ENCODE data around the gene TK1.

DNA sequence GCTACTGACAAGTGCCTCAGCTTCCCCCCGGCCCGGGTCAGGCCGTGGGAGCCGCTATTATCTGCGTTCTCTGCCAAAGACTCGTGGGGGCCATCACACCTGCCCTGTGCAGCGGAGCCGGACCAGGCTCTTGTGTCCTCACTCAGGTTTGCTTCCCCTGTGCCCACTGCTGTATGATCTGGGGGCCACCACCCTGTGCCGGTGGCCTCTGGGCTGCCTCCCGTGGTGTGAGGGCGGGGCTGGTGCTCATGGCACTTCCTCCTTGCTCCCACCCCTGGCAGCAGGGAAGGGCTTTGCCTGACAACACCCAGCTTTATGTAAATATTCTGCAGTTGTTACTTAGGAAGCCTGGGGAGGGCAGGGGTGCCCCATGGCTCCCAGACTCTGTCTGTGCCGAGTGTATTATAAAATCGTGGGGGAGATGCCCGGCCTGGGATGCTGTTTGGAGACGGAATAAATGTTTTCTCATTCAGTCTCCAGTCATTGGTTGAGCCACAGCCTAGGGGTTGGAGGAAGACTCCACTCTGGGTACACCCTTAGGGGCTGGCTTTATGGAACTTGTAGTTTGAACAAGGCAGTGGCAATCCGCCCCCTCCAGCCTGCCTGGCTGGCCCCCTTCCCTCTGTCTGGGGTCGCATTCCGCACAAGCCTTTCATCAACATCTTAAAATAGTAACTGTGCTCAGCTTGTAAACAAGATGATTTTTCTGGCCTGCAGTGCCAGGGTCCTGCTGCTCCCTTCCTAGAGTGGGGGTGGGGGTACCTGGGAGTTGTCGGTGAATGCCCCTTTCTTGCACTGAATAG is 14.4 kb downstream of the TK1 start:
- TF ChIP-seq, protein P1, sequence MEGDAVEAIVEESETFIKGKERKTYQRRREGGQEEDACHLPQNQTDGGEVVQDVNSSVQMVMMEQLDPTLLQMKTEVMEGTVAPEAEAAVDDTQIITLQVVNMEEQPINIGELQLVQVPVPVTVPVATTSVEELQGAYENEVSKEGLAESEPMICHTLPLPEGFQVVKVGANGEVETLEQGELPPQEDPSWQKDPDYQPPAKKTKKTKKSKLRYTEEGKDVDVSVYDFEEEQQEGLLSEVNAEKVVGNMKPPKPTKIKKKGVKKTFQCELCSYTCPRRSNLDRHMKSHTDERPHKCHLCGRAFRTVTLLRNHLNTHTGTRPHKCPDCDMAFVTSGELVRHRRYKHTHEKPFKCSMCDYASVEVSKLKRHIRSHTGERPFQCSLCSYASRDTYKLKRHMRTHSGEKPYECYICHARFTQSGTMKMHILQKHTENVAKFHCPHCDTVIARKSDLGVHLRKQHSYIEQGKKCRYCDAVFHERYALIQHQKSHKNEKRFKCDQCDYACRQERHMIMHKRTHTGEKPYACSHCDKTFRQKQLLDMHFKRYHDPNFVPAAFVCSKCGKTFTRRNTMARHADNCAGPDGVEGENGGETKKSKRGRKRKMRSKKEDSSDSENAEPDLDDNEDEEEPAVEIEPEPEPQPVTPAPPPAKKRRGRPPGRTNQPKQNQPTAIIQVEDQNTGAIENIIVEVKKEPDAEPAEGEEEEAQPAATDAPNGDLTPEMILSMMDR (conservative IDR thresholded peaks at IDR 0.05; ENCODE audit: low read depth, low read length): no peak
- TF ChIP-seq EZH2 (IDR thresholded peaks at IDR 0.05; ENCODE audit: low read length, unreplicated experiment): no peak

All from PC-3 (cell line).